HEK293T (cell line): ENCODE measurements around the gene PAPPA2.
"Not testable (repeated sequence)": the region's sequence is repeated elsewhere in the genome, so short reads cannot be mapped to it uniquely, and the experiment has no call there.

ENCODE experiments used
- CTCF ChIA-PET: fragments of 350-600 bp; formaldehyde crosslinking; extraction: SDS; loops from one replicate; lab custom pipeline; 2021; ENCODE audit warnings: antibody characterized with exemption, inconsistent platforms; lab: Yijun Ruan, JAX
- POLR2A ChIA-PET: fragments of 350-600 bp; formaldehyde crosslinking; extraction: SDS; loops from one replicate; lab custom pipeline; 2020; ENCODE audit warnings: antibody characterized with exemption, inconsistent platforms; lab: Yijun Ruan, JAX
- DNase-seq: peaks from one replicate; pipeline ENCODE4 v3.0.0; 2012; ENCODE audit warnings: mixed read lengths; ENCODE audit errors: extremely low spot score
- ARNT ChIP-seq: fragments of 450-650 bp; IDR thresholded peaks from 2 replicates; pipeline ENCODE4 v1.6.1; 2017; ENCODE audit warnings: mild to moderate bottlenecking
- BHLHE40 ChIP-seq: fragments of 450-650 bp; IDR thresholded peaks from 2 replicates; pipeline ENCODE4 v1.6.1; 2016; ENCODE audit warnings: mild to moderate bottlenecking, moderate library complexity, borderline replicate concordance
- CTBP1 ChIP-seq: fragments of 450-650 bp; IDR thresholded peaks from 2 replicates; pipeline ENCODE4 v1.6.1; 2016; ENCODE audit warnings: borderline replicate concordance
- ELF4 ChIP-seq: fragments of 450-650 bp; IDR thresholded peaks from 2 replicates; pipeline ENCODE4 v1.6.1; 2017; ENCODE audit warnings: antibody characterized with exemption
- FOXA1 ChIP-seq: fragments of 450-650 bp; IDR thresholded peaks from 2 replicates; pipeline ENCODE4 v1.6.1; 2016; ENCODE audit warnings: mild to moderate bottlenecking
- FOXK2 ChIP-seq: fragments of 450-650 bp; IDR thresholded peaks from 2 replicates; pipeline ENCODE4 v1.6.1; 2016; ENCODE audit warnings: mild to moderate bottlenecking
- FOXM1 ChIP-seq: fragments of 450-650 bp; IDR thresholded peaks from 2 replicates; pipeline ENCODE4 v1.6.1; 2017; ENCODE audit warnings: mild to moderate bottlenecking, borderline replicate concordance
- HDGF ChIP-seq: fragments of 450-650 bp; IDR thresholded peaks from 2 replicates; pipeline ENCODE4 v1.6.1; 2017; ENCODE audit warnings: antibody characterized with exemption, borderline replicate concordance
- L3MBTL2 ChIP-seq: fragments of 450-650 bp; conservative IDR thresholded peaks from 2 replicates; pipeline ENCODE4 v1.6.1; 2016; ENCODE audit warnings: mild to moderate bottlenecking
- LEF1 ChIP-seq: fragments of 450-650 bp; IDR thresholded peaks from 2 replicates; pipeline ENCODE4 v1.6.1; 2017; ENCODE audit warnings: mild to moderate bottlenecking, borderline replicate concordance
- NFRKB ChIP-seq: fragments of 450-650 bp; IDR thresholded peaks from 2 replicates; pipeline ENCODE4 v1.6.1; 2016; ENCODE audit warnings: mild to moderate bottlenecking, moderate library complexity
- SP1 ChIP-seq: fragments of 450-650 bp; IDR thresholded peaks from 2 replicates; pipeline ENCODE4 v1.6.1; 2017
- SUZ12 ChIP-seq: fragments of 450-650 bp; IDR thresholded peaks from 2 replicates; pipeline ENCODE4 v1.6.1; 2016; ENCODE audit warnings: mild to moderate bottlenecking
- TARDBP ChIP-seq: fragments of 450-650 bp; IDR thresholded peaks from 2 replicates; pipeline ENCODE4 v1.6.1; 2016
- ZNF384 ChIP-seq: fragments of 450-650 bp; IDR thresholded peaks from 2 replicates; pipeline ENCODE4 v1.6.1; 2016
- TF ChIP-seq, protein P1 (sequence below): fragments of 450-650 bp; IDR thresholded peaks from 2 replicates; pipeline ENCODE4 v1.6.1; 2016

The PAPPA2 gene

DNA sequence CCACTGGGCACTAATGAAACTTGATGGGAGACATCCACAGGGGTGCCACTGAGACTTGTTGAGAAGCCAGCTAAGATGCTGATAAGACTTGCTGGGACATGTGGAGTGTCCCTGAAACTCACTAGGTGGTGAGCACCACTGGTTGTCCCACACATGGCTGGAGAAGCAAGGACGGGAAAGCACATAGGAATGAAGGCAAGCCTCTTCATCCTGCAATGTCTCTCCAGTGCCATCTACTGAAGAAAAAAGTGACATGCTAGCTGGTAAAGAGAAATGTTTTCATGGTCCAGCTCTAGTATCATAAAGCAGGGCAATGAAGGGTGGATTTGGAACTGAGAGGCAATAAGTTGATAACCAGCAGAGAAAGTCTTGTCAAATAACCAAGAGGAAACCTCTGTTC is 283.0 kb downstream of the PAPPA2 start:
- DNase-seq = peak; percentile 12
- ChIA-PET POLR2A (no interaction called here), CTCF (no interaction called here)
- TF ChIP-seq ELF4 (no peak), SP1 (no peak), HDGF (no peak)

DNA sequence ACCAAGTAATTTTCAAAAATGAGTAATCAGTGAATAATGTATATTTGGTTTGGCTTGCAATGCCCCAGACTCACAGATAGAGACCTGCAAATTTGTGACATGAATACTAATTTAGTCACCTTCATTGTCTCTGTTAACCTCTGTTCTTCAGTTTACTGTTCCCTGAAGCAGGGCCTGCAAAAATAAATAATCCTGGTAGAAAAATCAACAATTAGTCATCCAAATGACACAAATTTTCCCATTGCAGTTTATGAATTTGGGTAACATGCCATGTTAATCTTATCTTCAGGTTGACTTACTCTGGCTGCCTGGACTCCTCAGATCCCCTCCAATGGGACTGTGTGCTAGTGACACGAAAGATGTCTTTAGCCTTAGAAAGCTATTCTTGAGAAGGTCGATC is 289.5 kb downstream of the PAPPA2 start:
- DNase-seq = no peak
- ChIA-PET CTCF (no interaction called here), POLR2A (no interaction called here)
- no peak for TF ChIP-seq FOXA1
- TF ChIP-seq L3MBTL2 = no peak
- no peak for TF ChIP-seq ZNF384
- TF ChIP-seq HDGF = no peak
- no peak for TF ChIP-seq FOXM1
- TF ChIP-seq CTBP1 = no peak

DNA sequence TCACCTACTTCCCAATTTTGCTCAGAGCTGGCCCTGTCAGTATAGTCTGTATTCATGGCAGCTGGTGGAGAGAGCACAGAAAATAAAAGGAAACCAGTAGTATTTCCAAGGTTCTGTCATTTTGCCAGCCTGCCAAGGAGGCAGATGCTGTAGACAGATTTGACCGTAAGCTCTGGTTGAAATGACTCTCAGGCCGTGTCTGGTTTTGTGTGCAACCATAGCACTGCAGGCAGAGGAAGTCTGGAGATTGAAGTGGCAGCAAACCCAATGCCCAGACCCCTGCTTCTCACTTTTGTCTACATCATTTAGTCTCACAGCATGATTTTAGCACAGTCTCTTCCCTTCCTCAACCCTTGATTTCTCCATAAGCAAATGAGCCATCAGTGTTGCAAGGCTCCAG is 291.7 kb downstream of the PAPPA2 start:
- no peak for DNase-seq
- TF ChIP-seq SUZ12 (no peak), TARDBP (no peak), ARNT (no peak), FOXA1 (no peak), BHLHE40 (no peak), LEF1 (no peak), NFRKB (no peak), FOXK2 (no peak), HDGF (no peak), SP1 (no peak), CTBP1 (no peak)
- ChIA-PET POLR2A (no interaction called here), CTCF (no interaction called here)

DNA sequence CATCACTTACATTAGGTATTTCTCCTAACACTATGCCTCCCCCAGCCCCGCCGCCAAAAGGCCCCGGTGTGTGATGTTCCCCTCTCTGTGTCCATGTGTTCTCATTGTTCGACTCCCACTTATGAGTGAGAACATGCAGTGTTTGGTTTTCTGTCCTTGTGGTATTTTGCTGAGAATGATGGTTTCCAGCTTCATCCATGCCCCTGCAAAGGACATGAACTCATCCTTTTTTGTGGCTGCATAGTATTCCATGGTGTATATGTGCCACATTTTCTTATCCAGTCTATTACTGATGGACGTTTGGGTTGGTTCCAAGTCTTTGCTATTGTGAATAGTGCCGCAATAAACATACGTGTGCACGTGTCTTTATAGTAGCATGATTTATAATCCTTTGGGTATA is 293.8 kb downstream of the PAPPA2 start:
- DNase-seq, POLR2A ChIA-PET, CTCF ChIA-PET: not testable (repeated sequence)

DNA sequence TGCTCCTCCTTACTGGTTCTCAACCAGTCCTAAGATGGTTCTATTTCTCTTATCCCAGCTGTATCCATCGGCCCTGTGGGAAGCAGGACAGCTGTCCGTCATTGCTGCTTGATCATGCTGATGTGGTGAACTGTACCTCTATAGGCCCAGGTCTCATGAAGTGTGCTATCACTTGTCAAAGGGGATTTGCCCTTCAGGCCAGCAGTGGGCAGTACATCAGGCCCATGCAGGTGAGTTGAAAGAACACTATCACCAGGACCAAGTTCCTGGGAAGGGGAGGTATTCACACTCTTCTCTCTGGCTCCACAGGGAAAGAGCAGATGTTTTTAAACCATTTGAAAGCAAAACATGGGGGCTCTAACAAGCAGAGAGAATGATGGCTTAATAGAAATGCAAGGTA is 302.6 kb downstream of the PAPPA2 start:
- TF ChIP-seq CTBP1 (no peak), ZNF384 (no peak), NFRKB (no peak), BHLHE40 (no peak), ELF4 (no peak), SP1 (no peak), FOXM1 (no peak), FOXK2 (no peak), L3MBTL2 (no peak), SUZ12 (no peak), TARDBP (no peak), HDGF (no peak), FOXA1 (no peak), LEF1 (no peak), ARNT (no peak)
- TF ChIP-seq, protein P1, sequence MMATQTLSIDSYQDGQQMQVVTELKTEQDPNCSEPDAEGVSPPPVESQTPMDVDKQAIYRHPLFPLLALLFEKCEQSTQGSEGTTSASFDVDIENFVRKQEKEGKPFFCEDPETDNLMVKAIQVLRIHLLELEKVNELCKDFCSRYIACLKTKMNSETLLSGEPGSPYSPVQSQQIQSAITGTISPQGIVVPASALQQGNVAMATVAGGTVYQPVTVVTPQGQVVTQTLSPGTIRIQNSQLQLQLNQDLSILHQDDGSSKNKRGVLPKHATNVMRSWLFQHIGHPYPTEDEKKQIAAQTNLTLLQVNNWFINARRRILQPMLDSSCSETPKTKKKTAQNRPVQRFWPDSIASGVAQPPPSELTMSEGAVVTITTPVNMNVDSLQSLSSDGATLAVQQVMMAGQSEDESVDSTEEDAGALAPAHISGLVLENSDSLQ = no peak
- DNase-seq = no peak
- ChIA-PET POLR2A (no interaction called here), CTCF (no interaction called here)

DNA sequence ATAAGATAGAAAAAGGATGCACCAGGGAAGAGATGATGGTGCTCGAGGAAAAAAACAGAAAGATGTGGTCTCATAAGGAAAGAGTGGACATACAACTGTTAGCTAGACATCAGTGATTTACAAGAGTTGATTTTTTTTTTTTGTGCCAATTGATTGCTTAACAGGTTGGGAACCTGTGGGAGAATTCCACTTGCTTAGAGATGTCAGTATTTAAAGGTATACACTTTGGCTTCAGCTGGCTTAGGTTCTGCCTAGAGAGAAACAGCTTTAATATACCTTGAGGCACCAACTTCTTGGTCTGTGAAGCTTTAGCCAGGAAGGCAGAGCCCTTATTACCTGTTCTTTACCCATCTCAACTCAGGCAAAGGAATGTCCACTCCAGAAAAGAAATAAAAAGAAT is 303.8 kb downstream of the PAPPA2 start:
- no peak for DNase-seq
- CTCF ChIA-PET = interaction anchor here (0.6 kb wide), 1 partner anchor 97 kb away, joined by 3 read pairs; no protein-coding TSS in a partner anchor
- POLR2A ChIA-PET = no interaction called here
- TF ChIP-seq L3MBTL2 (no peak), BHLHE40 (no peak), FOXA1 (no peak), SP1 (no peak), ZNF384 (no peak), TARDBP (no peak), SUZ12 (no peak), LEF1 (no peak), CTBP1 (no peak), ARNT (no peak), FOXK2 (no peak), HDGF (no peak), NFRKB (no peak), ELF4 (no peak), FOXM1 (no peak)
- TF ChIP-seq, protein P1 = no peak

DNA sequence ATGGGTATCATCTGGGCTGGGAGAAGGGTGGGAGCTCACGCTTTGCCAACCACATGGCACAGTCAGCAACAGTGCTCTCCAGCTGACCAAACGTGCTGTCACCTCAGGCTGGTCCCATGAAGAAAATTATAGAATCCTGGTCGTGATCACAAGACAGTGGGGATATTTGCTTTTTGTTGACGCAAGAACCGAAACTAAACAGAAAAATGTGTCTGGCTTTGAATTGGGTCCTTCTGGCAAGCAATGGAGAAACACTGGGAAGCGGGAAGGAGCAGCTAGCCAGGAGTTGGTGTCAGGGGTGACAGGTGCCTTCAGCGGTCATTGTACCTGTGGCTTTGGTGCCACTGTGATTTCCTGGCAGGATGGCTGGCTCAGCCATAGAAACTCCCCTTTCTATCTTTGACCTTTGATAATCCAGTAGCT is 304.8 kb downstream of the PAPPA2 start:
- ChIA-PET CTCF (no interaction called here), POLR2A (no interaction called here)
- TF ChIP-seq FOXK2 (no peak), ARNT (no peak), CTBP1 (no peak), SP1 (no peak), L3MBTL2 (no peak), TARDBP (no peak), FOXM1 (no peak), FOXA1 (no peak), NFRKB (no peak), HDGF (no peak), ZNF384 (no peak), ELF4 (no peak), BHLHE40 (no peak), SUZ12 (no peak), LEF1 (no peak)
- TF ChIP-seq, protein P1 = no peak
- no peak for DNase-seq
